GM21723 (cell line): ENCODE results near the gene ECT2.
"Not testable (repeated sequence)": the region's sequence is repeated elsewhere in the genome, so short reads cannot be mapped to it uniquely, and the experiment has no call there.

Experiments used
- ATAC-seq: cut with Tn5 transposase; IDR thresholded peaks from one replicate; pipeline ENCODE4 v1.9.1; 2021; ENCODE audit warnings: mild to moderate bottlenecking, moderate library complexity; ENCODE audit not compliant: unreplicated experiment

Gene ECT2, protein sequence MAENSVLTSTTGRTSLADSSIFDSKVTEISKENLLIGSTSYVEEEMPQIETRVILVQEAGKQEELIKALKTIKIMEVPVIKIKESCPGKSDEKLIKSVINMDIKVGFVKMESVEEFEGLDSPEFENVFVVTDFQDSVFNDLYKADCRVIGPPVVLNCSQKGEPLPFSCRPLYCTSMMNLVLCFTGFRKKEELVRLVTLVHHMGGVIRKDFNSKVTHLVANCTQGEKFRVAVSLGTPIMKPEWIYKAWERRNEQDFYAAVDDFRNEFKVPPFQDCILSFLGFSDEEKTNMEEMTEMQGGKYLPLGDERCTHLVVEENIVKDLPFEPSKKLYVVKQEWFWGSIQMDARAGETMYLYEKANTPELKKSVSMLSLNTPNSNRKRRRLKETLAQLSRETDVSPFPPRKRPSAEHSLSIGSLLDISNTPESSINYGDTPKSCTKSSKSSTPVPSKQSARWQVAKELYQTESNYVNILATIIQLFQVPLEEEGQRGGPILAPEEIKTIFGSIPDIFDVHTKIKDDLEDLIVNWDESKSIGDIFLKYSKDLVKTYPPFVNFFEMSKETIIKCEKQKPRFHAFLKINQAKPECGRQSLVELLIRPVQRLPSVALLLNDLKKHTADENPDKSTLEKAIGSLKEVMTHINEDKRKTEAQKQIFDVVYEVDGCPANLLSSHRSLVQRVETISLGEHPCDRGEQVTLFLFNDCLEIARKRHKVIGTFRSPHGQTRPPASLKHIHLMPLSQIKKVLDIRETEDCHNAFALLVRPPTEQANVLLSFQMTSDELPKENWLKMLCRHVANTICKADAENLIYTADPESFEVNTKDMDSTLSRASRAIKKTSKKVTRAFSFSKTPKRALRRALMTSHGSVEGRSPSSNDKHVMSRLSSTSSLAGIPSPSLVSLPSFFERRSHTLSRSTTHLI

DNA sequence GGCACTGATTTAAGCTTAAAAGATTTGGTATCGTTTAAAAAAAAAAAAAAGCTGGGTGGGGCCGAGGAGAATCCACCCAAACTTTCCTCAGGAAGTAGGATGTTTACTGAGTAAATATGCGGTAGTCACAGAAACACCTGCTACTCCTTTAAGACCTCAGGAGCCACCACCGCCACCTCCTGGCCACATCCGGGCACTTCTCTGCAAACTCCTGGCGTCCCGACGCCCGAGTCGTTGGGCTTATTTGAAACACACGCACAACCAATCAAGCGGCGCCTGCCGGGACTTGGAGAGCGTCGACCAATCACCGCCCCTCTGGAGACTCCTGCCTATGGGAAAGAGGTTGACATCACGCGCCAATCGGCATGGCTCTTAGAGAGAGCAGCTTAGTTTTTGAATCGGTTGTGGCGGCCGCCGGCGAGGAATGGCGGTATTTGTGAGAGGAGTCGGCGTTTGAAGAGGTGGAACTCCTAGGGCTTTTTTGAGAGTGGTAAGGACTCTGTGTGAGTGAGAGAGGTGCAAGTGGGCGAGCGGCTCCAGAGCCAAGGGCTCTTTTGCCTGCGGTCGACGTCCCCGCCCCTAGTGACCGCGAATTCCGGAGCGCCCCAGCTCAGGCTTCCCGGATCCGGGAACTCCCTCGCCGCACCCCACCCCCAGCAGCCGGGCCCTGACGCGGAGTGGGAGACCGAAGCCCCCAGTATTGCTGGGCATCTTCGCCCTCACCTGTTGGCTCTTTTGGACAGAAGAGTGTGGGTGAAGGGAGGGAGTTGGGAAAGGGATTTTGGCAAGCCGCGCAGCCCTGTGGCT, at the start of gene ECT2:
ECT2 (plus strand) TSS at position 359 of the 807 bp plus-strand sequence. CDS start 3,805 bp downstream, outside the sequence.
- peak; percentile 98 for ATAC-seq

DNA sequence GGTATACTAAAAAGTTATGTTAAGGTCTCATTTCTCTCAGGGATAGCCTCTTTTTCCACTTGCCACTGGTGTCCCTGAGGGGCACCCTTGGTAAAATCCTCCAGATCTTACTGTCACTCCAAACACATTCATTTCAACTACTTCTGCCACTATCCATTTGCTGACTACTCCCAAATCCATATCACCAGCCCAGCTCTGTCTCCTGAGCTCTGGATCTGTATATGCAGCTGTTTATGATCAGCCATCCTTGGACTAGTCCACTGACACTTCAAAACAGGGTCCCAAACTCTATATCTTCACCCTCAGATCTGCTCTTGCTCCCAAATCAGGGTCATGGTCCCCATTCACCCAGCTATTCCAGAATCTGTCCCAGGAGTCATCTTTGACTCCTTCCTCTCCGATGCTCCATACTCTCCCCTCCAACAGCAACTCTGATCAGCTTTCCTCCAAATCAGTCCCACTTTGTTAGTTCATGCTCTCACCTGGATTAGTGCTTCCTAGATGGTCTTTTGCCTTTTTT, 49.5 kb upstream of the ECT2 start:
- ATAC-seq: no peak

DNA sequence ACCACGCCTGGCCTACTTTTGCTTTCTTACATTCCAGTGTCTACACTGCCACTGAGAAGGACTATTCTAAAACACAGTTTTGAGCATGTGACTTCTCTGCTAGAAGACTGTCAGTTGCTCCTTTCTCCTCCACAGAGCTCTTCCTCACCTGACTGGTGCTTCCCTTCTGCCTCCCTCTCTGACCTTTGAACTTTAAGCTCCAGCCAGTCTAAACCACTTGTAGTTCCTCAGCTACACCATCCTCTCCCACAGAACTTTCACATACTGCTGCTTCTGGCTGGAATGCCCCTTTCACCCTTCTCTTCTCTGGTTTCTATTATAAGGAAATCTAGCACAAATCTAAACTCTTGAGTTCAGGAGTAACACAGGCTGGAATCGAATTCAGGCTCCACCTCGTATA, 48.8 kb upstream of the ECT2 start:
- ATAC-seq: no peak

DNA sequence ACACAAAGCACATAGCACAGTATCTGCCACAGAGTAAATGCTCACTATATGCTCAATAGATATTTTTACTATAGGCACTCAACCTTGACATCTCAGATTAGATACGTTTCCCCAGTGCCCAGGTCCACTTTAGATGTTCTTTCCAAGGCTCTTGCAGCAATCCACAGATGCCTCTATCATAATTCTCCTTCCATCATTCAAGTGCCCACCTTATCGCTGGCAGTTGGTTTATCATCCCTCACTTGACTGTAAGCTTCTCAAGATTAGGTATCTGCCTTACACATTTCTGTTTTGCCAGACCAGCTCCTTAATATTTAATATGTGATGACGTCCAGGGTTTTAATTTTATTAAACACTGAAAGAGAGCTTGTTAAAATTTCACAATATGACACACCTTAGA, 48.3 kb upstream of the ECT2 start:
- no peak for ATAC-seq

DNA sequence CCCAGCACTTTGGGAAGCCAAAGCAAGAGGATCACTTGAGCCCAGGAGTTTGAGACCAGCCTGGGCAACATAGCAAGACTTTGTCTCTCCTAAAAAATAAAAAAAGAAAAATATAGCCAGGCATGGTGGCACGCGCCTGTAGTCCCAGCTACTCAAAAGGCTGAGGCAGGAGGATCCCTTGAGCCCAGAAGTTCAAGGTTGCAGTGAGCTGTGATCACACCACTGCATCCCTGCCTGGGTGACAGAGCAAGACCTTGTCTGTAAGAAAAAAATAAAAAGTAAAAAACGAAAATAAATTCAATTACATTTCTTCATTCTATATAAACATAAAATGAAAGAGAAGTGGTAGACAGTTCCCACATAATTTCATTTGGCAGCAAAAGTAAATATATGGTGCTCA, 47.8 kb upstream of the ECT2 start:
- ATAC-seq: not testable (repeated sequence)

DNA sequence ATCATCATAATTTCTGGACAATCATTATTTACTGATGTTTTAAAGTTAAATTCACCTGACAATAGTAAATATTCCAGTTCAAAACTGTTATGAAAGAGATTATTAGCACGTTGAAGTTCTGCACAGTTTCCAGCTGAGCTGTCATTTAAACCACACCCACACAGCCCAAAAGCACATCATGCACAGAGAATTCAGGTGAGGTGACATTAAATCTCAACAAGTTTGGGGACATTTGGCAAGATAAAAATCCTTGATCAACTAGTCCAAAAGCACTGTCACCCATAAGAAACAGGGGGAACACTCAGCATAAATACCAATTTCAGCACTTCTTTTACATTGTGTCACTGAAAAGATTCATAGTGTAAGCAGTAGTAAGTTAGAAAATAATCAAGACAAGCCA, 46.5 kb upstream of the ECT2 start:
- no peak for ATAC-seq

DNA sequence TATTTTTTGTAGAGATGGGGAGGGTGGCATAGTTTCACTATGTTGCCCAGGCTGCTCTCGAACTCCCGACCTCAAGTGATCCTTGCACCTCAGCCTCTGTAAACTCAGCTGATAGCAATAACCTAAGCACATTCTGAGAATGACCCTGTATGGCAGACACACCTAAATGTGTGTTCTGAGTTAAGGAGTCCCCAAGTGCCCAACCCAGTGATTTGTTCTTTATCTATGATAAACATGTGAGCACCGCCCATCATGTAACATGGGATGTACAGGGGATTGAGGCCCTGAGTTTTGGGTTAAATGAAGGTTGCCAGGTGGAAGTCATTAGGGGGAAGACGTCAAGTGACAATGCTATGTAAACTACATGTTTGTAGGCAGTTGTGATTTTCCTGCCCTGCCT, 45.4 kb upstream of the ECT2 start:
- no peak for ATAC-seq

DNA sequence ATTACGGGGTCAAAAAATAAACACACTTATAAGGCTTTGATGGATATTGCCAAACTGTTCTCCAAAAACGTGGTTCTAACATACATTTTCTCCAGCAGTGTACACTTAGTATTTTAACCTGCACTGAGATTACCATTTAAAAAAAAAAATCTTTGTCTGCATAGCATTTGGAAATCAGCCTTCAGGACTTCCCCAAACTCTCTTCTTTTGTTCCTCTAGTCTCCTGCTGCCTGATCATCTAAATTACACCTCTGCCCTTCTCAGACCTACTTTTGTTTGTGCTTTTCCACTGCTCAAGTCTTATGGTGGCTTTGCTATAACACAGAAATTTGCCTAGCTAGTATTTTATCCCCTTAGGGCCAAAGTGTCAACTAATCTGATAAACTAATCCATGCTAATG, 43.5 kb upstream of the ECT2 start:
- ATAC-seq: no peak

DNA sequence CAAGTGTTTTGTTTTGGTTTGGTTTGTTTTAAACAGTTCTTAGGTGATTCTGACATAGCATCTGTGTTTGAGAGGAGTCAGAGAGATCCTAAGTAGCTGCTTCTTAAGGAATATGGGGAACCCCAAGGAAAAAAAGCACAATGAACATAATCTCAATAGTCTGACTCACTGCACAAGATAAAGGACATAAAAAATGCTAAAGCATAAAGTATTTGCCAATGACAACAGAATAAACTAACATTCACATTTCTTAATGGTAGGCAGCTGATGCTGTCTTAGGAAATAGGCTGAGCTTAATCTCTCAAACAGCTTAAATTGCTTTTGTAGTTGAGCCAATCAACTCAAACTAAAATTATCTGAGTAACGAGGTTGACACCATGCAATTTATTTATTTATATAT, 42.6 kb upstream of the ECT2 start:
- no peak for ATAC-seq

DNA sequence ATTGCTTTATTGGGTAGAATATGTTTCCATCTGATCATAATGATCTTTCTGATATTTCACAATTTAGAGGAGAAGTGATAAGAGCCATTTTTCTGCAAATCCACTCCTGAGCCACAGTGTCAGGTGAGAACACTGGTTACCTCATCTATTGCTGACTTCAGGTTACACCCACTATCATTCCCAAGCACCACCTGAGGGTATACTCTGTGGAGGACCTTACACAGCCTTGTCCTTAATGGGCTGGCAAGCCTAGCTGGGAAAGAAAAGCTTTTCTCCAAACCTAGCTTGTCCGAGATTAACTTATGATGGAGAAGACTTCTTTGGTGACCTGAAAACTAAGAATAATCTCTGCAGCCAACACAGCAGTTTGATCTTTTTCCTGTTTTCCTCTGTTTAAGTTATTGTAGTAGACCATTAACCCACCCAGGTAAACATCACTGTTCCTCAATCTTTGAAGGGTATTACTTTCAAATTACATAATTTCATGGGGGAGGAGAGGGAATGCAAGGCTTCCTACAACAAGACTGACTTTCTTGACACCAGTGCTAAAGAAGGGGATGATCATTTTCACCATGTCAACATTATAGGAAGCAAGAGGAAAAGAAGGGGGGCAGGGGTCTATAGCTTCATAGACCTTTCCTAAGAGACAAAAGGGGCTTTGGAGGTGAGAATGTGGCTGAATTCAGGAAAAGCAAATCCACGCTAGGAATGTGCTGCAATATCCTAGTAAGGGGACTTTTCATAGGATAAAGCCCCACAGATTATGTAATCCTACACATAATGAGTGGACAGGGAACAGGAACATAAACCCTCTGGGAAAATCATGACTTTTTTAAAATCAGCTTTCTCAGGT, 41.4 kb upstream of the ECT2 start:
- no peak for ATAC-seq

DNA sequence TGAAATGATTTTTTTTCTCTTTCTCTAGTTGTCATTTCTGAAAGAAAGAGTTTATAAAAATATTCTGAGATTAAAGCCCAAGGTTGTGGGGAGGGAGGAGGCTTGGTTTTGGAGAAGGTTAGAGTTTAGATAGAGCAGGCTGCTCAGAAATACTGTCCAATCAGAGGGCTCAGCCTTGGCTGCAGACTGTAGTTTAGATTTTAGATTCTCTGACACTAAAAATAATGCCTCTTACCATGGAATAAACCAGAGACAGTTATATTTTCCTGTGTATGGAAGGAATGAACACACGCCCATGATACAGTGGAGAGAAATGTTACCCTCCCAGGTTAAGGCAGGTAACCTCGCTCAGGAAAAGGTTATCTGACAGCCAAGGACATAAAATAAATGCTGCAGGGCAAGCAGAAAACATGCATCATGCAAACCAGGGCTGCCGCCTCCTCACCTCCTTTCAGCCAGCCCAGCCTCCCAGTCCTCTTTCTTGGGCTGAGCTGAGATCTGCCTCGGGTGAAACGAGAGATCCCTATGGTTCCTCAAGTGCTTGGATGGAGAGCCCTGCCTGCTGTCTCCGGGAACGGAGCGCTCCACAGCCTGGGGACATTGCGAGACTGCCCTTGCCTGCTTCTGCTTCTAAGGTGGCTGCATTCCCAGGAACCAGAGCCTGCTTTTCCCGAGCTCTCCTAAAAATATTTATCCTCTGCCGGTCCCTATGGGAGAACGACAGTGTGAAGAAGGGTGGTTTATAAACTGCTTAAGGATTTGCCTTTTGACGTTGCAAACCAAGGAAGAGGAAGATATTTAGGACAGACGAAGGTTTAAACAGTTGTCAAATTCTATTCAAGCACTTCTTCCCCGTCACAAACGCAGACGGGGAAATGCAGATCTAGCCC, 40.5 kb upstream of the ECT2 start:
- ATAC-seq: peak; percentile 4

DNA sequence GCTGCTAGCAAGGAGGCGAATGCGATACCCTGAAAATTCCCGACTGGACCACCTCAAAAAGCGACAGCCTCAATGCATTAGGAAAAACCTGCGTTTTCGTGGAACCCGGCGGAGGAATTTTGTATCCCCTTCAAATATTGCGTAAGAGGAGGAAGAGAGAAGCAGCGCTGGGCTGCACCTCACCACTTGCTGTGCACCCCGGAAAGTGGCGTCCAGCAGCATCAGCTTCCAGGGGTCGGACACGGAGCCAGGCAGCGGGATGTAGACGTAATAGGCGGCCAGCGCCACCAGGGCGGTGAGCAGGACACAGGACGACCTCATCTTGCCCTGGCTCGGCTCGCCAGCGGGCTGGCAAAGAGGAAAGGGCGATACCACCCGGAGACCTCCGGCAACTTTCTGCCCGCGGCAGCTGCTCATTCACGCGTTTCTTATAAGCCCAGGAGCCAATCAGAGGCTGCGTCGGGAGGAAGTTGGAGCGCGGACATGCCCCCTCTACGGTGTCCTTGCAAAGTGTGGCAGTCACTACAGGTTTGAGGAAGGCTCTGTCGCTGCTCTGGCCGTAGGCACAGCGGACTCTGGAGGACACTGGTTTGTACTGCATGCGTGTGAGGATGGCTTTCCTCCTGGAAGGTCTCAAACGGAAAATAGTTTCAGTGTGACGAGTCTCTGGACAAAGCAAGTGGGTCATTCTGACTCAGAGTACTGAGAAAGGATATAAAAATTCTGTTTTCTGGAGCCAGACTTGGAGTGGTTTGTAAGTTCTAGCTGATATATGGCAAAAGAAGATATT, 39.7 kb upstream of the ECT2 start, which contains the start of gene NCEH1:
NCEH1 (minus strand) TSS at position 404 of the 790 bp plus-strand sequence; CDS start at position 321, 83 bp downstream.
- ATAC-seq: peak; percentile 100

DNA sequence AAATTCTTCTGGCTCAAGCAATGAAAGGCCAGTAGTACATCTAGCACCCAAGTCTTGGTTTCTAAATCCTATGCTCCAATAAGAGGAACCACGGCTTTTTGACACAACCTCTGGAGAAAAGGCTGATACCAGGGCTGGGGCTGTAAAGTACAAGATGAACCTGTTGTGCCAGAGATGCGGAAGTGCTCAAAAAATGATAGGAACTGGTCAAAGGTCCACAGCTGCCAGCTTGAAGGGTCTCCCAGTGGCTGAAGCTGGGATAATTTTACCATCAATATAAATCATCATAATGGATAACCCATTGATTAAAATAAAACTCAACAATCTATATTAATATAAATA, 39.1 kb upstream of the ECT2 start:
- no peak for ATAC-seq

DNA sequence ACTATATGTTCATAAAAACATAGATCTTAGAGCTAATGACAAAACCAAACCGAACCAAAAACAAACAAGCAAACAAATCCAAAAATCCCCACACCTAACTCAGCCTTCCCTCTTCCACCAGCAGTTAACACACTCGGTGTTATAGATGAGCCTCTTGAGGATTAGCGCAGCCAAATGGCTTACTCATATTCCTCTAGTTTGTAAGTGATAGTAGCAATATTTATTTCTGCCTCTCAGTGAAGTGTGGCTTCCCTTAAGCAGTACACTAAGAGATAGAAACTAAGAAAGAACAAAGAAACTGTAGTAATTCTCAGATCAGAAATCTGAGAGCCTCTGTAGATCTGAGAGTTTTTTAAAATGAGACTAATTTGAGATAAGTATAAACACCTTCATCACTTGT, 37.2 kb upstream of the ECT2 start:
- no peak for ATAC-seq

DNA sequence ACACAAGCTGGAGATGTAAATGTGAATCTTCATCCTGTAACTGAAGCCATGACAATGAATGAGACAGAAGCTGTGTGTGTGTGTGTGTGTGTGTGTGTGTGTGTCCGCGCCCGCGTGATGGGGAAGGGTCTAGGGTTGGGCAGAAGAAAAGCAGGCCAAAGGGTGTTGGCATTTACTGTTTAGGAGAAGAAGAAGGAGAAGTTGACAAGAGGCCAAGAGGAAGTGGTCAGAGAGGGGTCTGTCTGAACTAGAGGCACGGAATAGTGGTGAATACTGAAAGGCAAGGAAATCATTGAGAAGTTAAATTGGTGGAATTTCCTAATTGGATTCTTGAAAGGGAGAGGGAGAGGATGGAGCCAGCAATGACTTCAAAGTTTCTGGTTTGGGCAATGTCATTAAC, 34.0 kb upstream of the ECT2 start:
- ATAC-seq: no peak

DNA sequence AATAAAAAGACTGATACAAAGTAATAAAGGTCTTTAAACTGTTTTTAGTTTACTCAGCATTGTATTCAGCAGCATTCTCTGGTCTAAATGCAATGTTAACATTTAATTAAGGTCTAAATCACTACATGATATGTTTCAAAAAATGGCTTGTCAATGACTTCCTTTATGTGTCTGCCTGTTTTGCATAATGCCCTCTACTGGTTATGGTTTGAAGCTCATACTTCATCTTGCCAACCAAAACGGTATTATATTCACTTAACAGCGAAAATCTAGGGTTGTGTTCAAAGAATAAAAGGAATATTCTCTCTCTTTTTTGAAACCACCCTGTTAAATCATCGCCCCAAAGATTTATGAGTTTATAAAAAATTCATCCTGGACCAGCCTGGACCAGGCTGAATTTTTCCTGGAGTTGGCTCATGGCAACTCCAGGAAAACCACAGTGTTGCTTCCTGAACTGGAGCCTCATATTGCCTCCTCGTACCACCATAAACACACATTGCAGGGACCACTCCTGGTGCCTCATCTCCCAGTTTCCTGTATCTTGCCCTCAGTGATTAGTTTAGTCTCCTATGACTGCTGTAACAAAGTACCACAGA, 32.9 kb upstream of the ECT2 start:
- ATAC-seq: no peak

DNA sequence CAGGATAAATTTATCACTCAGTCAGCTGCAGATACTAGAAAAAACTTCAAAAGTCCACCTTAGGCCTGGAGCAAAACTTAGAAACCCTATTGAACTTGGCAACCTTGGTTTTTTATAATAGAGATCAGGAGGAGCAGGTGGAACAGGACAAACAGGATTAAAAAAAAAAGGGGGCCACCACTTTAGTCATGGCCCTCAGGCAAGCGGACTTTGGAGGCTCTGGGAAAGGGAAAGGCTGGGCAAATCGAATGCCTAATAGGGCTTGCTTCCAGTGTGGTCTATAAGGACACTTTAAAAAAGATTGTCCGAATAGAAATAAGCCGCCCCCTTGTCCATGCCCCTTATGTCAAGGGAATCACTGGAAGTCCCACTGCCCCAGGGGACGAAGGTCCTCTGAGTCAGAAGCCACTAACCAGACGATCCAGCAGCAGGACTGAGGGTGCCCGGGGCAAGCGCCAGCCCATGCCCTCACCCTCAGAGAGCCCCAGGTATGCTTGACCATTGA, 27.9 kb upstream of the ECT2 start:
- not testable (repeated sequence) for ATAC-seq

DNA sequence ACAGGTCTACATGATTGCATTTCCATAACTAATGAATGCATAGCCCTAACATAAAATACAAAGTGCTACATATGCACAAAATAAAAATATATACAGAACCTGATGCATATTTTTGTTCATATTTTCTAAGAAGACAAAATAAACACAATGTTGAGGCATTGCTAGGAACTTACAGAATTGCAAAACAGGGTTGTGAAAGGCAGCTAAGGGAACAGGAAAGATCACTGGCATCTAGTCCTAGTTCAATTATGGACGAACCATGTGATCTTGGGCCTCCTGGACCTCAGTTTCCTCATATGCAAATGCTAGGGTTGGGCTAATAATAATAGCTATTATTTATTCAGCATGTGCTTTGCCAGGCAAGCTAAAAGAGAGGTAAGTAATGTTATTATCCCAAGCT, 24.1 kb upstream of the ECT2 start:
- no peak for ATAC-seq
